Measurements from ENCODE around the gene SH3RF3.

The SH3RF3 gene

GRCh38 chr2:109437325-109438090, 308.5 kb downstream of the SH3RF3 start:
- no peaks in the 10 kb centered on the region for H3K4me1 ChIP-seq (ENCODE audit: control extremely low read depth in 1 of 4, control insufficient read depth in 4 of 4, insufficient read depth in 4 of 4, low read length in 3 of 4)
- 95% methylated on average over 10 of the region's 15 CpGs for WGBS (ENCODE audit: insufficient coverage)
- peaks cover 0 to 12% (median 0%) of the 10 kb centered on the region in 5 experiments for H3K9me3 ChIP-seq (ENCODE audit: control extremely low read depth in 1 of 5, control insufficient read depth in 4 of 5, insufficient read depth in 2 of 5, low read depth in 1 of 5, low read length in 4 of 5)
- no peak overlapping the region for H3K27ac ChIP-seq (ENCODE audit: insufficient read depth in 1 of 2, low read depth in 1 of 2, low read length in 2 of 2, poor library complexity in 1 of 2, severe bottlenecking in 2 of 2)
- CTCF ChIA-PET = interaction anchor here (1.5 to 2.1 kb wide), 2 partner anchors 12 to 55 kb away, joined by 3 to 5 read pairs; no protein-coding TSS in a partner anchor
- no peak for DNase-seq
- H3K27me3 ChIP-seq (replicated peaks in 2 of 5; ENCODE audit: control insufficient read depth in 4 of 5, insufficient read depth in 5 of 5, low read length in 4 of 5) = peaks cover 0 to 2% (median 0%) of the 10 kb centered on the region in 5 experiments
- H3K36me3 ChIP-seq (ENCODE audit: control insufficient read depth in 4 of 4, insufficient read depth in 4 of 4, low read length in 3 of 4) = no peaks in the 10 kb centered on the region
- POLR2A ChIA-PET = no interaction called here
- H3K4me3 ChIP-seq (ENCODE audit: control insufficient read depth in 1 of 7, extremely low read depth in 1 of 7, insufficient read depth in 4 of 7, low read depth in 2 of 7, low read length in 6 of 7) = no peak overlapping the region

- Histone ChIP-seq H3K4me1 (ENCODE audit: control extremely low read depth in 1 of 4, control insufficient read depth in 4 of 4, insufficient read depth in 4 of 4, low read length in 3 of 4) (no peaks in the 10 kb centered on the region), H3K4me3 (ENCODE audit: control insufficient read depth in 1 of 7, extremely low read depth in 1 of 7, insufficient read depth in 4 of 7, low read depth in 2 of 7, low read length in 6 of 7) (no peak overlapping the region), H3K27ac (ENCODE audit: insufficient read depth in 1 of 2, low read depth in 1 of 2, low read length in 2 of 2, poor library complexity in 1 of 2, severe bottlenecking in 2 of 2) (no peak overlapping the region), H3K27me3 (replicated peaks in 2 of 5; ENCODE audit: control insufficient read depth in 4 of 5, insufficient read depth in 5 of 5, low read length in 4 of 5) (peaks cover 0 to 2% (median 0%) of the 10 kb centered on the region in 5 experiments), H3K36me3 (ENCODE audit: control insufficient read depth in 4 of 4, insufficient read depth in 4 of 4, low read length in 3 of 4) (no peaks in the 10 kb centered on the region), H3K9me3 (ENCODE audit: control extremely low read depth in 1 of 5, control insufficient read depth in 4 of 5, insufficient read depth in 2 of 5, low read depth in 1 of 5, low read length in 4 of 5) (peaks cover 0 to 18% (median 2%) of the 10 kb centered on the region in 5 experiments)
- no CpG with 5 or more reads among the region's 1 CpG for WGBS (ENCODE audit: insufficient coverage)
- no peak for DNase-seq
- POLR2A ChIA-PET = no interaction called here
- CTCF ChIA-PET = interaction anchor here (1.5 to 2.1 kb wide), 2 partner anchors 11 to 54 kb away, joined by 3 to 5 read pairs; no protein-coding TSS in a partner anchor
Measured at GRCh38 chr2:109438146-109438545, 309.1 kb downstream of the SH3RF3 start.

GRCh38 chr2:109438773-109439389, 309.9 kb downstream of the SH3RF3 start:
- Histone ChIP-seq H3K27ac (ENCODE audit: insufficient read depth in 1 of 2, low read depth in 1 of 2, low read length in 2 of 2, poor library complexity in 1 of 2, severe bottlenecking in 2 of 2) (no peak overlapping the region), H3K9me3 (ENCODE audit: control extremely low read depth in 1 of 5, control insufficient read depth in 4 of 5, insufficient read depth in 2 of 5, low read depth in 1 of 5, low read length in 4 of 5) (peaks cover 0 to 20% (median 4%) of the 10 kb centered on the region in 5 experiments), H3K27me3 (replicated peaks in 2 of 5; ENCODE audit: control insufficient read depth in 4 of 5, insufficient read depth in 5 of 5, low read length in 4 of 5) (peaks cover 0 to 3% (median 0%) of the 10 kb centered on the region in 5 experiments), H3K4me1 (ENCODE audit: control extremely low read depth in 1 of 4, control insufficient read depth in 4 of 4, insufficient read depth in 4 of 4, low read length in 3 of 4) (no peaks in the 10 kb centered on the region), H3K4me3 (ENCODE audit: control insufficient read depth in 1 of 7, extremely low read depth in 1 of 7, insufficient read depth in 4 of 7, low read depth in 2 of 7, low read length in 6 of 7) (no peak overlapping the region), H3K36me3 (ENCODE audit: control insufficient read depth in 4 of 4, insufficient read depth in 4 of 4, low read length in 3 of 4) (no peaks in the 10 kb centered on the region)
- no peak for DNase-seq
- ChIA-PET POLR2A (no interaction called here), CTCF (interaction anchor here (1.5 kb wide), 1 partner anchor 54 kb away, joined by 3 read pairs; no protein-coding TSS in a partner anchor)
- WGBS (ENCODE audit: insufficient coverage) = 94% methylated on average over 8 of the region's 8 CpGs

GRCh38 chr2:109439390-109439786, 310.4 kb downstream of the SH3RF3 start:
- WGBS (ENCODE audit: insufficient coverage) = 100% methylated on average over 4 of the region's 4 CpGs

GRCh38 chr2:109439986-109440385, 311.0 kb downstream of the SH3RF3 start:
- H3K27me3 ChIP-seq (replicated peaks in 2 of 5; ENCODE audit: control insufficient read depth in 4 of 5, insufficient read depth in 5 of 5, low read length in 4 of 5) = peaks cover 0 to 3% (median 0%) of the 10 kb centered on the region in 5 experiments
- no peak overlapping the region for H3K27ac ChIP-seq (ENCODE audit: insufficient read depth in 1 of 2, low read depth in 1 of 2, low read length in 2 of 2, poor library complexity in 1 of 2, severe bottlenecking in 2 of 2)
- H3K9me3 ChIP-seq (ENCODE audit: control extremely low read depth in 1 of 5, control insufficient read depth in 4 of 5, insufficient read depth in 2 of 5, low read depth in 1 of 5, low read length in 4 of 5) = peaks cover 0 to 29% (median 12%) of the 10 kb centered on the region in 5 experiments
- POLR2A ChIA-PET = no interaction called here
- CTCF ChIA-PET = interaction anchor here (1.3 kb wide), 1 partner anchor 10 kb away, joined by 3 read pairs; no protein-coding TSS in a partner anchor
- 95% methylated on average over 7 of the region's 7 CpGs for WGBS (ENCODE audit: insufficient coverage)
- no peaks in the 10 kb centered on the region for H3K36me3 ChIP-seq (ENCODE audit: control insufficient read depth in 4 of 4, insufficient read depth in 4 of 4, low read length in 3 of 4)
- no peak overlapping the region for H3K4me3 ChIP-seq (ENCODE audit: control insufficient read depth in 1 of 7, extremely low read depth in 1 of 7, insufficient read depth in 4 of 7, low read depth in 2 of 7, low read length in 6 of 7)
- H3K4me1 ChIP-seq (ENCODE audit: control extremely low read depth in 1 of 4, control insufficient read depth in 4 of 4, insufficient read depth in 4 of 4, low read length in 3 of 4) = no peaks in the 10 kb centered on the region
- no peak for DNase-seq

More at GRCh38 chr2:109439390-109439786, 310.4 kb downstream of the SH3RF3 start:
- H3K9me3 ChIP-seq (ENCODE audit: control extremely low read depth in 1 of 5, control insufficient read depth in 4 of 5, insufficient read depth in 2 of 5, low read depth in 1 of 5, low read length in 4 of 5) = peaks cover 0 to 23% (median 7%) of the 10 kb centered on the region in 5 experiments
- POLR2A ChIA-PET = no interaction called here
- H3K4me1 ChIP-seq (ENCODE audit: control extremely low read depth in 1 of 4, control insufficient read depth in 4 of 4, insufficient read depth in 4 of 4, low read length in 3 of 4) = no peaks in the 10 kb centered on the region
- H3K36me3 ChIP-seq (ENCODE audit: control insufficient read depth in 4 of 4, insufficient read depth in 4 of 4, low read length in 3 of 4) = no peaks in the 10 kb centered on the region
- CTCF ChIA-PET = no interaction called here
- H3K27ac ChIP-seq (ENCODE audit: insufficient read depth in 1 of 2, low read depth in 1 of 2, low read length in 2 of 2, poor library complexity in 1 of 2, severe bottlenecking in 2 of 2) = no peak overlapping the region
- H3K27me3 ChIP-seq (replicated peaks in 2 of 5; ENCODE audit: control insufficient read depth in 4 of 5, insufficient read depth in 5 of 5, low read length in 4 of 5) = peaks cover 0 to 3% (median 0%) of the 10 kb centered on the region in 5 experiments
- no peak overlapping the region for H3K4me3 ChIP-seq (ENCODE audit: control insufficient read depth in 1 of 7, extremely low read depth in 1 of 7, insufficient read depth in 4 of 7, low read depth in 2 of 7, low read length in 6 of 7)
- DNase-seq = no peak

GRCh38 chr2:109440499-109441156, 311.6 kb downstream of the SH3RF3 start:
- no peaks in the 10 kb centered on the region for H3K4me1 ChIP-seq (ENCODE audit: control extremely low read depth in 1 of 4, control insufficient read depth in 4 of 4, insufficient read depth in 4 of 4, low read length in 3 of 4)
- whole genome bisulfite sequencing (ENCODE audit: insufficient coverage) = 97% methylated on average over 3 of the region's 4 CpGs
- H3K36me3 ChIP-seq (ENCODE audit: control insufficient read depth in 4 of 4, insufficient read depth in 4 of 4, low read length in 3 of 4) = no peaks in the 10 kb centered on the region
- no peak for DNase-seq
- H3K9me3 ChIP-seq (ENCODE audit: control extremely low read depth in 1 of 5, control insufficient read depth in 4 of 5, insufficient read depth in 2 of 5, low read depth in 1 of 5, low read length in 4 of 5) = peaks cover 0 to 31% (median 14%) of the 10 kb centered on the region in 5 experiments
- peaks cover 0 to 3% (median 0%) of the 10 kb centered on the region in 5 experiments for H3K27me3 ChIP-seq (replicated peaks in 2 of 5; ENCODE audit: control insufficient read depth in 4 of 5, insufficient read depth in 5 of 5, low read length in 4 of 5)
- no peak overlapping the region for H3K27ac ChIP-seq (ENCODE audit: insufficient read depth in 1 of 2, low read depth in 1 of 2, low read length in 2 of 2, poor library complexity in 1 of 2, severe bottlenecking in 2 of 2)
- no peak overlapping the region for H3K4me3 ChIP-seq (ENCODE audit: control insufficient read depth in 1 of 7, extremely low read depth in 1 of 7, insufficient read depth in 4 of 7, low read depth in 2 of 7, low read length in 6 of 7)
- ChIA-PET CTCF (interaction anchor here (1.3 kb wide), 1 partner anchor 9 kb away, joined by 3 read pairs; no protein-coding TSS in a partner anchor), POLR2A (no interaction called here)

Data from common myeloid progenitor, CD34-positive (primary cell).